ENCODE data around the gene HORMAD2.

DNA sequence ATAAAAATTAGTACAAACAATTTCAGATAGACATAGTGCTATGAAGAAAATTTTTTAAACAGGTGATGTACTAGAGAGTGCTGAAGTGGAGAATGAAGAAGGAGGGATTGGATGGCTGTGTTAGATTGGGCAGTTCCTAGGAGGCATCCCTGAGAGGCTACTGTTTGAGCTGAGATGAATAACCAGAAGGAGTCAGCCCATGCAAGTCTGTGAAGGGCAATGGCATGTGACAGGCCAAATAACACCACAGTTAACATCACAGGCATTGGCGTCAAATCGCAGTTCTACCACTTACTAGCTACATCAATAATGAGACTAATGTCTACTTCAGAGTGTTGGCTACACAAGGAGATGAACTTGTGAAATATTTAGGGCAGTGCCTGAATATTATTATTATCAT lies 35.4 kb downstream of the HORMAD2 start:
- TF ChIP-seq ELK1 (CRISPR knock-in tag; IDR thresholded peaks at IDR 0.05) = no peak
- TF ChIP-seq ZFP30 (CRISPR knock-in tag; IDR thresholded peaks at IDR 0.05; ENCODE audit: borderline replicate concordance) = no peak
- TF ChIP-seq, protein P1, sequence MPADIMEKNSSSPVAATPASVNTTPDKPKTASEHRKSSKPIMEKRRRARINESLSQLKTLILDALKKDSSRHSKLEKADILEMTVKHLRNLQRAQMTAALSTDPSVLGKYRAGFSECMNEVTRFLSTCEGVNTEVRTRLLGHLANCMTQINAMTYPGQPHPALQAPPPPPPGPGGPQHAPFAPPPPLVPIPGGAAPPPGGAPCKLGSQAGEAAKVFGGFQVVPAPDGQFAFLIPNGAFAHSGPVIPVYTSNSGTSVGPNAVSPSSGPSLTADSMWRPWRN (IDR thresholded peaks at IDR 0.05; ENCODE audit: low read depth) = no peak
- TF ChIP-seq, protein P2, sequence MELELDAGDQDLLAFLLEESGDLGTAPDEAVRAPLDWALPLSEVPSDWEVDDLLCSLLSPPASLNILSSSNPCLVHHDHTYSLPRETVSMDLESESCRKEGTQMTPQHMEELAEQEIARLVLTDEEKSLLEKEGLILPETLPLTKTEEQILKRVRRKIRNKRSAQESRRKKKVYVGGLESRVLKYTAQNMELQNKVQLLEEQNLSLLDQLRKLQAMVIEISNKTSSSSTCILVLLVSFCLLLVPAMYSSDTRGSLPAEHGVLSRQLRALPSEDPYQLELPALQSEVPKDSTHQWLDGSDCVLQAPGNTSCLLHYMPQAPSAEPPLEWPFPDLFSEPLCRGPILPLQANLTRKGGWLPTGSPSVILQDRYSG (tag; conservative IDR thresholded peaks at IDR 0.05; ENCODE audit: low read depth) = no peak
